ENCODE results near the gene CLDN4. TPM values are rescaled to one million over a fixed set of nuclear protein-coding genes. Genes with fewer than 3 reads are reported as not detected.

CLDN4 gene
- total RNA-seq, 1 donor: 0.86 TPM

DNA sequence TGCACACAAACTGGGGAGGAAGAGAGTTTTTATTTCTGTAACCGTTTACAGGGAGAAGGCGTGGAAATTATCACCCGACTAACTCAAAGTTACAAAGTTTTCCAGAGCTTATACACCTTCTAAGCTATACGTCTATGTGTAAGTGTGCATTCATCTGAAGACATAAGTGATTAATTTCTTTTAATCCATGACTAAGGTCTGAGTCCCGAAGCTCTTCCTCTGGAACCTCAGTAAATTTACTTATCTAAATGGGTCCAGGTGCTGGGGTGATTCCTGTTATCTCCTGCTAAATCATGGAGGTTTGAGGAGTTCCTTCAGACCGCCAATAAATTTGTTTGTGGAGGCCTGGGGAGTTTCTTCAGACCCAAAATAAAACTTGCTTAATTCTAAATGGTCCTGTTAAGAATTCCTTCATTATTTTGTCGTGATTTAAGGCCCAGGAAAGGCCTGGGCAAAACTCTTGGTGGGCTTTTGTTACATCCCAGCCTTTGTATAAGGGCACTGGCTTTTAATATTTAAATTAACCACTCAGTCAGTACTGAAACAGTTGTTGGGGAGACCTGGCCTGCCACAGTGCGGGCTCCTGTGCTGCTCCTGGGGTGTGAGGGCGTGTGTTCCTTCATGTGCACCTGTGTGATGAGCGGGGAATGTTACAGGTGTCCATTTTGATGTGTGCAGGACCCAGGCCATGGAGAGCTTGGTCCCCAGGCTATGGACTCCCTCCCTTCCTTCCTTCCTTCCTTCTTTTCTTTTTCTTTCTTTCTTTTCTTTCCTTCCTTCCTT lies 17.3 kb downstream of the CLDN4 start:
- H3K4me3 ChIP-seq (ENCODE audit: low read depth, low read length): no peak overlapping the region
- no peak for TF ChIP-seq CTCF (IDR thresholded peaks at IDR 0.05; ENCODE audit: insufficient read depth, low read depth, low read length)
- DNase-seq (ENCODE audit: low read depth): no peak

GRCh38 chr7:73850781-73851207 lies 20.0 kb downstream of the CLDN4 start:
- no peak for TF ChIP-seq CTCF (IDR thresholded peaks at IDR 0.05; ENCODE audit: insufficient read depth, low read depth, low read length)
- no peak overlapping the region for H3K4me3 ChIP-seq (ENCODE audit: low read depth, low read length)
- peak; percentile 98 for DNase-seq (ENCODE audit: low read depth)

- DNase-seq (ENCODE audit: low read depth): peak; percentile 97
- no peak for TF ChIP-seq CTCF (IDR thresholded peaks at IDR 0.05; ENCODE audit: insufficient read depth, low read depth, low read length)
- H3K4me3 ChIP-seq (ENCODE audit: low read depth, low read length): no peak overlapping the region
Observed at GRCh38 chr7:73851410-73852338, 20.9 kb downstream of the CLDN4 start.

DNA sequence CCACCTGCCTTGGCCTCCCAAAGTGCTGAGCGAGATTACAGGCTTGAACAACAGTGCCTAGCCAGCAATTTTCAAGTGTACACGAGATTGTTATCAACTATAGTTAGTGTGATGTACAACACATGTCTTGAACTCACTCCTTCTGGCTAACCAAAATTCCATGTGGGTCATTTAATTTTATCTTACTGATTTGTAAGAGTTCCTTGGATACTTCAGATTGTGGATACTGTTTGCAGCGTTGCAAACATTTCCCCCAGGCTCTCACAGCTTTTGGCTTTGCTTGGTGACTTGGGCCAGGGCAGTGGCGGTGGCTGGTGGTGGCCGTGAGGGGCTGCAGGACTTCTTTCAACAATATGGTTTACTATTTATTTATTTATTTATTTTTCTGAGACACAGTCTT lies 21.7 kb downstream of the CLDN4 start:
- H3K4me3 ChIP-seq (ENCODE audit: low read depth, low read length): no peak overlapping the region
- peak; percentile 57 for DNase-seq (ENCODE audit: low read depth)
- TF ChIP-seq CTCF (IDR thresholded peaks at IDR 0.05; ENCODE audit: insufficient read depth, low read depth, low read length): no peak

GRCh38 chr7:73856941-73857340 lies 26.1 kb downstream of the CLDN4 start:
- no peak for TF ChIP-seq CTCF (IDR thresholded peaks at IDR 0.05; ENCODE audit: insufficient read depth, low read depth, low read length)
- DNase-seq (ENCODE audit: low read depth): no peak
- no peak overlapping the region for H3K4me3 ChIP-seq (ENCODE audit: low read depth, low read length)

DNA sequence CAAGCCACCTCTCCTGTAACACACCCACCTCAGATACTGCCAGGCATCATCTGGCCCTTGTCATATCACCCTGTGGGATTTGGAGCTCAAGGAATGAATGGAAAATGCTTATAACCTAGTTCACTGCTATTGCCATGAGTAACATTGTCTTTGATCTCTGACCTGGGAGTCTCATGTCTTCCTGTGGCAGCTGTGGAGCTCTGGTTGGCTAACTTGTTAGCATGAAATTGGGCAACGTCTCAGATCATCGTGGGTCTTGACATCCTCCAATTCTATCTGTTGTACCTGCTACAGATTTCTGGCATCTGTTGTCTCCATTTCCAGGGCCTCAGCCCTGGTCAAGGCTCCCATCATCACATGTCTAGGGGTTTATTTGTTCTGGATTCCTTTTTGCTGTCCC lies 28.0 kb downstream of the CLDN4 start:
- no peak overlapping the region for H3K4me3 ChIP-seq (ENCODE audit: low read depth, low read length)
- DNase-seq (ENCODE audit: low read depth): no peak
- no peak for TF ChIP-seq CTCF (IDR thresholded peaks at IDR 0.05; ENCODE audit: insufficient read depth, low read depth, low read length)

All from fibroblast of villous mesenchyme (primary cell).